Subcutaneous adipose tissue (tissue), 4 donors: ENCODE data around the gene ICA1. TPM values are rescaled to one million over a fixed set of nuclear protein-coding genes. Genes with fewer than 3 reads are reported as not detected.

Experiments
- total RNA-seq, 4 donors: library from RNA; depleted of rRNA; stranded (reverse); fragments of >200 nt; gene quantifications; one replicate each; pipeline ENCODE4 v1.1.0, GENCODE V29; 2016
- TF ChIP-seq, protein P1 (sequence below): fragments of 450-650 bp; IDR thresholded peaks from one replicate; pipeline ENCODE4 v1.5.1; 2016; ENCODE audit warnings: low read depth, mild to moderate bottlenecking, control low read depth, antibody characterized with exemption, moderate library complexity

The ICA1 gene
- total RNA-seq, 4 donors from 2014 or later = 20.9 to 55.4 (median 34.3) TPM

DNA sequence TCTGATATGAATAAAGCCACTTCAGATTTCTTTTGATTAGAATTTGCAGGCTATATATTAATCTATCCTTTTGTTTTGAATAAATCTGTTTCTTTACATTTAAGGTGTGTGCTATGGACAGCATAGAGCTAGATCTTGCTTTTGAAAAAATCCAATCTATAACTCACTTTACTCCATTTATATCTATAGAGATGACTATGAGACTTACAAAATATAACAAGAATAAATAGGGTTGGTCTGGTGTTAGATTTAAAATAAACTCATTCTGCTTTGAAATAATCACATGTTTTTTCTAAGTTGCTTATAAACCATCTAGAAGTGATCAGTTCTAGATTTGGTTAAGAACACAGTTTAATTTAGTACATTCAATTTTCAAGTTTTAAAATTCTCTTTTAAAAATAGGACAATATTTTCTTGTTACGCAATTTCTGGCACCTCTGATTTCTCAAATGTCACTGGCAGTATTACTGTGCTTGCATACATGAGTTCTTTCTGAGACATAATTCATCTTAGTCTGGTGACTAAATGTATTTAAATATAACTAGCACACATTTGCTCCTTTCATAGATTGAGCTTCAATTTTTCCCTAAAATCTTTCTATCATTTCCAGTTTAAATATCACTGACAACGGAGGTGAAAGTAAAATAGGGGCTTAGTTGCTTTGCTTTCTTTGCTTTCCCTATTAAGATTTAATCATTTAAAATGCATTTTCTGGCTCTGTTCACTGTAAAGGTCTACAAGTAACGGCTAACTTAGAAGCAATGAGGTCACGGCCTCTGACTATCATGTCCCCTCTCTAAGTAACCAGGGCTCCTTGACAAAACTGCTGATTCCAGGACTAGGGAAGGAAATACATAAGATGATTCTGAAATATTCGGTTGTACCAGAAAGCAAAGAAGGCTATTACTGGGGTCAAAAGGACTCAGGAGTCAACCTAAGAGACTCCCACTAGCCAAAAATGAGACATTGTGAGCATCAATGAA, 89.3 kb downstream of the ICA1 start:
- TF ChIP-seq, protein P1, sequence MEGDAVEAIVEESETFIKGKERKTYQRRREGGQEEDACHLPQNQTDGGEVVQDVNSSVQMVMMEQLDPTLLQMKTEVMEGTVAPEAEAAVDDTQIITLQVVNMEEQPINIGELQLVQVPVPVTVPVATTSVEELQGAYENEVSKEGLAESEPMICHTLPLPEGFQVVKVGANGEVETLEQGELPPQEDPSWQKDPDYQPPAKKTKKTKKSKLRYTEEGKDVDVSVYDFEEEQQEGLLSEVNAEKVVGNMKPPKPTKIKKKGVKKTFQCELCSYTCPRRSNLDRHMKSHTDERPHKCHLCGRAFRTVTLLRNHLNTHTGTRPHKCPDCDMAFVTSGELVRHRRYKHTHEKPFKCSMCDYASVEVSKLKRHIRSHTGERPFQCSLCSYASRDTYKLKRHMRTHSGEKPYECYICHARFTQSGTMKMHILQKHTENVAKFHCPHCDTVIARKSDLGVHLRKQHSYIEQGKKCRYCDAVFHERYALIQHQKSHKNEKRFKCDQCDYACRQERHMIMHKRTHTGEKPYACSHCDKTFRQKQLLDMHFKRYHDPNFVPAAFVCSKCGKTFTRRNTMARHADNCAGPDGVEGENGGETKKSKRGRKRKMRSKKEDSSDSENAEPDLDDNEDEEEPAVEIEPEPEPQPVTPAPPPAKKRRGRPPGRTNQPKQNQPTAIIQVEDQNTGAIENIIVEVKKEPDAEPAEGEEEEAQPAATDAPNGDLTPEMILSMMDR = no peak

- TF ChIP-seq, protein P1 = no peak
Measured at GRCh38 chr7:8169171-8169570, 92.8 kb downstream of the ICA1 start.

DNA sequence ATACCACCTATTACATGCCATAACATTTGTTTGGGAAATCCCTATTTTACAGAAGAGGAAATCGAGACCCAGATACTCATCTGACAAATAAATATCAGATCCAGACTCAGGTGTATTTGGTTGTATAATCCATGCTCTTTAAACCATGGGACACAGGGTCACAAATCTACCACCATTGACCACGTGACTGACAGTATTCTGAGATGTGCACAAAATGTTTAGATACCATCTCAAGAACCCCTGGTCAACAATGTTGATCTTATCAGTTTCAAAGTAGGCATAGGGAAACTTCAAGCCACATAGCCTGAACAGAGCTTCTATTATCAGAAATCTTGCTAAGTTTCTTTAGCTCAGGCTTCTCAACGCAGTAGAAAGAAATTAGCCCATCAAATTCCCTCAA, 93.6 kb downstream of the ICA1 start:
- TF ChIP-seq, protein P1 = no peak

DNA sequence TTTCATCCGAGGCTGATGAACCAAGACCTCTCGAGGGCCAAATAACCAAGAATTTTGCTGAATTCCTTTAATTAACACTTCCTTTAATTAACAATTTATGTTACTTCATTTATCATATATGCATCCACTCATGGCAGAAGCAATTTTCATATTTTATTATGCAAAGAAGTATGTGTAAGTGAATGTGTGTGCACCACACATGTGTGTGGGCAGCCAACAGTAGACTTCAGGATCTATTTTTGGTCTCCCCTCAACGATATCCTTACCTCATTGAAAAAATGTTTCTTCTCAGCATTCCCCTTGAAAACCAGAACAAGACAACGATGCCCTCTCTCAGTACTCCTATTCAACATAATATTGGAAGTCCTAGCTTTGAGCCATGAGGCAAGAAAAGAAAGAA, 96.8 kb downstream of the ICA1 start:
- TF ChIP-seq, protein P1 = no peak

GRCh38 chr7:8162181-8162580, 99.8 kb downstream of the ICA1 start:
- TF ChIP-seq, protein P1 = no peak

DNA sequence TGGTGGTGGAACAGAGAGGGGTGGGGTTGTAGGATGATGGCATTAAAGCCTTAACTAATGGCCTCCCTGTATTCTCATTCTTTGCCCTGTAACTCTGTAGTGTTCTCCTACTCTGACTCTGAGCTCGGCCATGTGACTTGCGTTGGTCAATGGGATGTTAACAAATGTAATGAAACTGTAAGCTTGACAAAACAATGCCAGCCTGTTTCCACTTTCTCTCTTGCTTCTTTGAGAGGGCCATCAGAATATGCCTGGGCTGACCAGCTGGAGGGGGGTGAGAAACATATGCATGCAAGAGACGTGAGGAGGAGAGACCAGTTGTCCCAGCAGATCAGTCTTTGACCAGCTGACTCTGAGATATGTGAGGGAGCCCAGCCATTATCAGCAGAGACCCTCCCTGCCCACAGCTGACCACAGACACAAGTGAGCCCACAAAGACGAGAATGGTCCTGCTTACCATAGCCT, 100.6 kb downstream of the ICA1 start:
- TF ChIP-seq, protein P1 = no peak

DNA sequence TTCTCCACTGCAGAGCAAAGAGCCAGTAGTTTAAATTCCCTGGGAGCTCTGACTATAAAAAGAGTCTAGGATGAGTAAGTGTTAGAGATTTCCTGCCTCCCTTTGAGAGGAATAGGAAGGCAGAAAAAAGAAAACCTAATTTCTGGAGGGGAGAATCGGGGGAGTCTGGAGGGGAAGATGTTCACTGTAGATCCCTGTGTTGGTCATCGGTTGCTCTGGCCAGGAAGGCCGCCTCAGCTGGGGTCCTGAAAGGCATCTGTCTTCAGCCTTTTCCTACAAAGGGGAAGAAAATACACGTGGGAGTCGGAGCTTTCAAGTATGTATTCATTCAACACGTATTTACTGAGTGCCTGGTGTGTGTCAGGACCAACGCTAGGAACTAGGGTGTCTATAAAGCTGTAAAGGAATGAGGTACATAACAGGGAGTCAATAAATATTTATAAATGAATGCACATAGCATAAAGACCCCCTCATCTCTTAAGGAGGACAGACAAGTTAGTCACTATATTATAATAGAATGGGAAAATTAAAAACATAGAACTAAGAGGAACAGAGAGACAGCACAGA, 101.1 kb downstream of the ICA1 start:
- TF ChIP-seq, protein P1 = no peak
